IPS DF 19.7 (cell line): ENCODE data around the gene FOXK1.
"Not testable (repeated sequence)": the region's sequence is repeated elsewhere in the genome, so short reads cannot be mapped to it uniquely, and the experiment has no call there.

Experiments used
- DNase-seq: peaks from one replicate; pipeline ENCODE4 v3.0.0-alpha.2; 2013; ENCODE audit warnings: low read depth, low spot score

Gene FOXK1

GRCh38 chr7:4667776-4668509 is 14.2 kb upstream of the FOXK1 start:
- DNase-seq, result no peak

GRCh38 chr7:4668510-4668847 is 13.6 kb upstream of the FOXK1 start:
- no peak for DNase-seq

- no peak for DNase-seq
These were observed 11.3 kb upstream of the FOXK1 start for GRCh38 chr7:4670791-4671190.

- no peak for DNase-seq
These were observed 6.2 kb upstream of the FOXK1 start for GRCh38 chr7:4675771-4676367.

- not testable (repeated sequence) for DNase-seq
These were observed 4.6 kb upstream of the FOXK1 start for GRCh38 chr7:4677518-4677917.

GRCh38 chr7:4681218-4681851 is 760 bp upstream of the FOXK1 start:
- no peak for DNase-seq

- DNase-seq, result no peak
These were observed 537 bp downstream of the FOXK1 start for GRCh38 chr7:4682621-4683042.

GRCh38 chr7:4683043-4683883 is 1.2 kb downstream of the FOXK1 start:
- no peak for DNase-seq

GRCh38 chr7:4683884-4684565 is 1.9 kb downstream of the FOXK1 start:
- no peak for DNase-seq

- DNase-seq, result no peak
These were observed 2.8 kb downstream of the FOXK1 start for GRCh38 chr7:4684846-4685245.

GRCh38 chr7:4685676-4686075 is 3.6 kb downstream of the FOXK1 start:
- DNase-seq, result not testable (repeated sequence)

- DNase-seq, result no peak
These were observed 5.9 kb downstream of the FOXK1 start for GRCh38 chr7:4687956-4688355.

- DNase-seq, result no peak
These were observed 7.1 kb downstream of the FOXK1 start for GRCh38 chr7:4689151-4689550.

GRCh38 chr7:4689668-4690067 is 7.6 kb downstream of the FOXK1 start:
- no peak for DNase-seq

- no peak for DNase-seq
These were observed 9.1 kb downstream of the FOXK1 start for GRCh38 chr7:4690953-4691856.

- DNase-seq, result no peak
These were observed 10.0 kb downstream of the FOXK1 start for GRCh38 chr7:4692055-4692454.

- not testable (repeated sequence) for DNase-seq
These were observed 10.5 kb downstream of the FOXK1 start for GRCh38 chr7:4692622-4693021.

GRCh38 chr7:4693152-4693551 is 11.1 kb downstream of the FOXK1 start:
- no peak for DNase-seq

- DNase-seq, result no peak
These were observed 11.7 kb downstream of the FOXK1 start for GRCh38 chr7:4693749-4694148.

GRCh38 chr7:4694305-4694704 is 12.2 kb downstream of the FOXK1 start:
- no peak for DNase-seq
